Memory B cell (primary cell): ENCODE measurements around the gene DDT.
"Not testable (repeated sequence)": the region's sequence is repeated elsewhere in the genome, so short reads cannot be mapped to it uniquely, and the experiment has no call there.

Experiments
- ATAC-seq: fragments of 150-1000 bp; cut with Tn5 transposase; 2 replicates; pipeline ENCODE4 v1.10.0; 2021; ENCODE audit warnings: low read depth, mild to moderate bottlenecking, moderate library complexity
- DNase-seq, 2 donors: peaks; one replicate each; pipeline ENCODE4 v3.0.0; 2022; ENCODE audit warnings: low spot score in 2 of 2
- H3K27ac Mint-ChIP-seq: one replicate; pipeline ENCODE4 v1.8.0; 2022; ENCODE audit warnings: mild to moderate bottlenecking, moderate library complexity, mixed read lengths
- H3K27me3 Mint-ChIP-seq: one replicate; pipeline ENCODE4 v1.8.0; 2022; ENCODE audit warnings: mixed read lengths
- H3K36me3 Mint-ChIP-seq: one replicate; pipeline ENCODE4 v1.8.0; 2022; ENCODE audit warnings: mild to moderate bottlenecking, mixed read lengths
- H3K4me1 Mint-ChIP-seq: one replicate; pipeline ENCODE4 v1.8.0; 2022; ENCODE audit warnings: mixed read lengths
- H3K4me3 Mint-ChIP-seq: one replicate; pipeline ENCODE4 v1.8.0; 2022; ENCODE audit warnings: mild to moderate bottlenecking, moderate library complexity, mixed read lengths
- H3K9me3 Mint-ChIP-seq: one replicate; pipeline ENCODE4 v1.8.0; 2022; ENCODE audit warnings: mixed read lengths

DDT gene

DNA sequence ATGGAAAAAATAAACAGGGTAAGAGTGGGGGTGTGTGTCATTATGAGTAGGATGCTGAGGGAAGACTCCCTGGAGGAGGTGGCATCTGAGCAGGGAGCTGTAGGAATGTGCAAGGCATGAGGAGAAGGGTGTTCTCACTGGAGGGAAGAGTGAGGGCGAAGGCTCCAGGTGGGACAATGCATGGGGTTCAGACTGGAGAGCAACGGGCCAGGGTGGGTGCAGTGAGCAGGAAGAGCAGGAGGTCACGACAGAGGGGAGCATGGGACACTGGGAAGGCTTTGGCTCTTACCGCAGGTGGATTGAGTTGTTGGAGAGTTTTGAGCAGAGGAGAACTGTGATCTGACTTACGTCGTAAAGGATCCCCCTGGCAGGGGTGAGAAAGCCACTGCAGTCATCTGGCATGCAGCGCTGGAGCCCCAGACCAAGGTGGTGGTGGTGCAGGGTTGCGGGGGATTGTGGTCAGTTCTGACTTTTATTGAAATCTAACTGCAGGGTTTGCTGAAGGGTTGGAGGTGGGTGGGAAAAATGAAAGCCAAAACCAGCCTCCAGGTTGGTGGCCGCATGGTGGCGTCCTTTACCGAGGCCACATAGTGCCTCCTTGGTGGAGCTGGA is 21.3 kb downstream of the DDT start:
- not testable (repeated sequence) for DNase-seq, H3K4me3 Mint-ChIP-seq, H3K27me3 Mint-ChIP-seq, H3K36me3 Mint-ChIP-seq, H3K27ac Mint-ChIP-seq, H3K9me3 Mint-ChIP-seq, ATAC-seq, H3K4me1 Mint-ChIP-seq

DNA sequence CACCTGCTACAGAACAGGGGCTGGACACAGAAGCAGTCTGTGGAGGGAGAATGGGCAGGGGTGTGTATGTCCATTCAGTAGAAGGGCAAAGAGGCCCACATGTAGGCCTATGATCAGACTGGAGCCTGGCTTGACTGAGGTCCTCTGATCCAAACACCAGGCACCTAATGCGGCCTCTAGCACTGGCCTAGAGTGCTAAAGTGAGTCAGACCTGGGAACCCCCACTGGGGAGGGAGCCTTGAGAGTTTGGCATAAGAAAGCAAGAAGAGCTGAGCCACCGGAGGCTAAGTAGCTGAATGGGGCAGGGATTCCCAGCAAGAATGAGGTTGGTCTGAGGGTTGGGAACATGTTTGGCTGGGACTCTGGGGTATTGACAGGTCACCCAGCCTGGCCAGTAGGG is 22.9 kb downstream of the DDT start:
- not testable (repeated sequence) for H3K4me1 Mint-ChIP-seq, H3K36me3 Mint-ChIP-seq, H3K27me3 Mint-ChIP-seq, DNase-seq, H3K27ac Mint-ChIP-seq, H3K4me3 Mint-ChIP-seq, H3K9me3 Mint-ChIP-seq, ATAC-seq

DNA sequence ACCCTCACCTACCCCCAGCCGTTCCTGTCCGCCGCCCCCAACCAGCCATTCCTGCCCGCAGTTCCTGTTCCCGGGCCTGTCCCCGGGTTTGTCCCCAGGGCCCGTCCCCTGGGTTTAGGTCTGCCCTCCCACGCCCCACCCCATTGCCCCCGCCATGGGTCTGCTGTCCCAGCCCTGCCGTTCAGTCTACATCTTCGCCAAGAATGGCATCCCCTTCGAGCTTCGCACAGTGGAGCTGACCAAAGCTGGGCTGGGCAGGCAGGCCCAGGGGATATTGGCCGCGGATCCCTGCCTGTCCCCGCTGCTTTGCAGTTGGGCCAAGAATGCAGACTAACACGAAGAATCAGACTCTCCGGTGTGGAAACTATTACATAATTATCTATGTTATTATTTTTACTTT is 24.5 kb downstream of the DDT start:
- not testable (repeated sequence) for H3K9me3 Mint-ChIP-seq, DNase-seq, H3K36me3 Mint-ChIP-seq, H3K27me3 Mint-ChIP-seq, H3K4me3 Mint-ChIP-seq, H3K27ac Mint-ChIP-seq, H3K4me1 Mint-ChIP-seq, ATAC-seq

DNA sequence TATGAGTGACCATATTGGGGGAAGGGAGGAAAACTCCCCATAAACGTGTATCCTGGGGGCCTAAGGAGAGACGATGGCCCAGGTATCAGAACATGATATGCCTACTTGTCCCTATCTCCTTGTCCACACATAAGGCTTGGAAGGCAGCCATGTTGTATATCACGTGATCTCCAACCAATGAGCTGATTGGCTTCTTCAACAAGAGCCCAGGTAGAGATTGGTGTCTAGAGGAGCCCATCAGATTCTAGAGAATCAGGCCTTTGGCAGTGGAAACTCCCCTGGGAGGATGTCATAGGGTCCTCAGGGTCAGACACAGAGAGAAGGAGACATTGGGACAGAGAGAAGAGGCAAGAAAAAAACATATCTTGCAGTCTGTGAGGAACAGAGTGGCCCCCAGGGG is 26.9 kb downstream of the DDT start:
- H3K4me3 Mint-ChIP-seq, H3K27me3 Mint-ChIP-seq, H3K9me3 Mint-ChIP-seq, H3K36me3 Mint-ChIP-seq, H3K4me1 Mint-ChIP-seq, DNase-seq, H3K27ac Mint-ChIP-seq, ATAC-seq: not testable (repeated sequence)

DNA sequence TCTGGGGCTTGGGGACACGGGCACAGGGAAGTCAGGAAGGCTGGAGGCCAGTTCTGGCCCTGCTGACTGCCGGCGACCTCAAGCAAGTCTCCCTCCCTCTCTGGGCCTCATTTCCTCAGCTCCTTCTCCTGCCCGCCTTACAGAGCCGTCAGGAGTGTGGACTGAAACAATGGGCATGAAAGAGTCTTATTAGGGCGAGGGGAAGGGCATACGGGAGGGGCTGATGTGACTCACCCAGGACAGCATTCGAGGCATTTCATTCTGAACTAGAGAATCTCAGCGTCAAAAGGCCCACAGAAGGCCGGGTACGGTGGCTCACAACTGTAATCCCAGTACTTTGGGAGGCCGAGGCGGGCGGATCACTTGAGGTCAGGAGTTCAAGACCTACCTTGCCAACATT is 34.1 kb downstream of the DDT start:
- not testable (repeated sequence) for H3K4me3 Mint-ChIP-seq, DNase-seq, H3K4me1 Mint-ChIP-seq, ATAC-seq, H3K27ac Mint-ChIP-seq, H3K27me3 Mint-ChIP-seq, H3K9me3 Mint-ChIP-seq, H3K36me3 Mint-ChIP-seq

DNA sequence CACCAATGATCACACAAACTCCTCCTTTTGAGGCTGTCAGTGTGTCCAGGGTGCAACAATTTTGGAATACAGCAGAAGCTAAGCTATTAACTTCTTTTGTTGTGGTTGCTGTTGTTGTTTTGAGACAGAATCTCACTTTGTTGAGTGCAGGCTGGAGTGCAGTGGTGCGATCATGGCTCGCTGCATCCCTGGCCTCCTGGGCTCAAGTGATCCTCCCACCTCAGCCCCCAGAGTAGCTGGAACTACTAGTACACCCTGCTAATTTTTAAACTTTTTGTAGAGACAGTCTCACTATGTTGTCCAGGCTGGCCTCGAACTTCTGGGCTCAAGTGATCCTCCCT is 35.3 kb downstream of the DDT start:
- Mint-ChIP-seq H3K27ac (no peak overlapping the region), H3K36me3 (no peaks in the 10 kb centered on the region)

DNA sequence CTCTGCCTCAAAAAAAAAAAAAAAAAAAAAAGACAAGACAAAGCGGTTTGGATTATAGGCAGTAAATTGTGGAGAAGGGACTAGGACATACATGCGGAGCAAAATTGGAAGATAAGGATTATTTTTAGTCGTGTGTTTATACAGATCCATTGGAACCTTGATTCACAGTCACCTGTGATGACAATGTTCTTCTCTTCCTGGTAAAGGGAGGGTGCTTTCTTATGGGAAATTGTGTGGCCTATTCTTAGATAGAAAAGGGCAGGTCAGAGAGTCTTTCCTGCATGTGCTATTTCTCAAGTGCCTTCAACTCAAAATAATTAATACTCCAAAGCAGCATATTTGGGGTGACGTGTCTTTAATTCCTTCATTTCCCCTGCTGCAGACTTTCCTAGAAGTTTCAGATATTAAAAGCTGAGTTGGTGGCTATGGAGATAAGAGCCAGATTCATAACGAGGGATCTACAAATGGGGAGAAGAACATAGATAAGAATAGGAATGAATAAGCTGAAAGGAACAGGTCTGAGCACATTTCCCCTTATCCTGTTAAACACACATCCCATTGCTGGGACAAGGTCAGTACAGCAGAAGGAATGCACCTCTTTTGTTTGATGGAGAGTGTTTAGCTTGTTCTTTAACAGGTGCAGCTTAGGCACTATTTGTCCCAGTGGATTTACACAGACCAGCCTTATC is 35.8 kb downstream of the DDT start:
- ATAC-seq (no peak), DNase-seq (no peak)
- no peak overlapping the region for H3K4me3 Mint-ChIP-seq
- H3K27me3 Mint-ChIP-seq, result peaks cover 1% of the 10 kb centered on the region
- no peak overlapping the region for H3K27ac Mint-ChIP-seq
- no peaks in the 10 kb centered on the region for H3K9me3 Mint-ChIP-seq
- H3K4me1 Mint-ChIP-seq, result no peaks in the 10 kb centered on the region
- H3K36me3 Mint-ChIP-seq, result no peaks in the 10 kb centered on the region

More for the DNA sequence above, 35.3 kb downstream of the DDT start:
- ATAC-seq (no peak), DNase-seq (no peak)
- Mint-ChIP-seq H3K4me3 (no peak overlapping the region), H3K27me3 (peaks cover 1% of the 10 kb centered on the region), H3K9me3 (no peaks in the 10 kb centered on the region), H3K4me1 (no peaks in the 10 kb centered on the region)

DNA sequence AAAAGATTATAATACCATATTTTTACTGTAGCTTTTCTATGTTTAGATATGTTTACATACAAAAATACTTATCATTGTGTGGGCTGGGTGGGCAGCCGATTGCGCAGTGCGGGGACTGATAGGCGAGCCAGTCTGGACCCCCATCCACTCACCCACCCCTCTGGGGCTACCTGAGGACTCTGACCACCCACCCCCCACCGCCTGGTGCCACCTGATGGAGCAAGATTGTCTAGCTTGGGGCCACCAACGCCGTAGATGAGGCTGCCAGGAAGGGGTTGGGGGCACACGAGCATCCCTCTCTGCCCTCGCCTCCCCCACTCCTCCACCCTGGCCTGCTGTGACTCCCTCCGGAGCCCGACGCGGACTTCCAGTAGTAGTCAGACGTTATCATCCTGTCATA is 47.7 kb downstream of the DDT start:
- DNase-seq, result no peak
- Mint-ChIP-seq H3K4me3 (no peak overlapping the region), H3K9me3 (peaks cover 8% of the 10 kb centered on the region), H3K27me3 (no peaks in the 10 kb centered on the region), H3K27ac (no peak overlapping the region), H3K4me1 (peaks cover 11% of the 10 kb centered on the region), H3K36me3 (peaks cover 48% of the 10 kb centered on the region)
- no peak for ATAC-seq

DNA sequence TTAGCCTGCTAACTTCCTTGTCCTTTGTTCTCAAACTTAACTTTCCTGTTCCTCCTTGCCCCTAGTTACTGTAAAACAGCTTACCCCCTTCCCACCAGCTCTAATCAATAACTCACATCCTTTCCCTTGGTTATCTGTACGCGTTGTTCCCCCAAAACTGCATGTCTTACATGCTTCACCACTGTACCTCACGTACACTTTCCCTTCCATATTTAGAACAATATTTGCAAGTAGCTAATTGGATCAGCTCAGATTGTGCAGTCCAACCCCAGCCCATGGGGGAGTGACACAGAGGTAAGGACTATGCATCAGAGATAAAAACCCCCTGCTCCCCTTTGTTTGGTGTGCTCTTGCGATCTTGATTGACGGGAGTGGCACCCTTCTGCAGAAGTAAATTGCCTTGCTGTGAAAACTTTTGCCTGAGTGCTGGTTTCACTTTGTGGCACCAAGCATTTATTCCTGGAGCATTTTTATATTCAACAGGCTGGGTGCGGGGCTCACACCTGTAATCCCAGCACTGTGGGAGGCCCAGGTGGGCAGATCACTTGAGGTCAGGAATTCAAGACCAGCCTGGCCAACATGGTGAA is 49.1 kb downstream of the DDT start:
- no peaks in the 10 kb centered on the region for H3K27me3 Mint-ChIP-seq
- peaks cover 4% of the 10 kb centered on the region for H3K9me3 Mint-ChIP-seq
- peak overlapping the region; percentile 38 for H3K27ac Mint-ChIP-seq
- peaks cover 42% of the 10 kb centered on the region for H3K36me3 Mint-ChIP-seq
- DNase-seq (no peak), ATAC-seq (no peak)
- H3K4me3 Mint-ChIP-seq, result no peak overlapping the region
- peaks cover 11% of the 10 kb centered on the region for H3K4me1 Mint-ChIP-seq

DNA sequence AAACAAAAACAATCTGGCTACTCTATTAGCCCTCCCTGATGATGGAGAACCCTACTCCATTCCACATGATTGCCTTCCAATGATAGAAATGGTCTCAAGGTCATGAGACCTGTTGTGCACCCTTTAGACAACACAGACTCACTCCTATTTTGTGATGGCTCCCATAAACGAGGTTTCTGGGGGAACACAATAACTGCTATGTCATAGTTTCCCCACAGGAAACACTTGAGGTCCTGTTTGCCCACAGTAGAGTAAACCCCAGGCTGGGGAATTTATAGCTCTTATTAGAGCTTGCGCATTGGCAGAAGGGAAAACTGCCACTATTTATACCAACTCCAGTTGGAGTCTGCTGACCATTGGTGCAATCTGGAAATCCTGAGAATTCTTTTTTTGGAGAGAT is 51.3 kb downstream of the DDT start:
- no peak overlapping the region for H3K4me3 Mint-ChIP-seq
- peaks cover 4% of the 10 kb centered on the region for H3K9me3 Mint-ChIP-seq
- peaks cover 34% of the 10 kb centered on the region for H3K36me3 Mint-ChIP-seq
- peaks cover 4% of the 10 kb centered on the region for H3K4me1 Mint-ChIP-seq
- no peak for ATAC-seq
- H3K27ac Mint-ChIP-seq, result no peak overlapping the region
- no peaks in the 10 kb centered on the region for H3K27me3 Mint-ChIP-seq
- DNase-seq, result no peak

DNA sequence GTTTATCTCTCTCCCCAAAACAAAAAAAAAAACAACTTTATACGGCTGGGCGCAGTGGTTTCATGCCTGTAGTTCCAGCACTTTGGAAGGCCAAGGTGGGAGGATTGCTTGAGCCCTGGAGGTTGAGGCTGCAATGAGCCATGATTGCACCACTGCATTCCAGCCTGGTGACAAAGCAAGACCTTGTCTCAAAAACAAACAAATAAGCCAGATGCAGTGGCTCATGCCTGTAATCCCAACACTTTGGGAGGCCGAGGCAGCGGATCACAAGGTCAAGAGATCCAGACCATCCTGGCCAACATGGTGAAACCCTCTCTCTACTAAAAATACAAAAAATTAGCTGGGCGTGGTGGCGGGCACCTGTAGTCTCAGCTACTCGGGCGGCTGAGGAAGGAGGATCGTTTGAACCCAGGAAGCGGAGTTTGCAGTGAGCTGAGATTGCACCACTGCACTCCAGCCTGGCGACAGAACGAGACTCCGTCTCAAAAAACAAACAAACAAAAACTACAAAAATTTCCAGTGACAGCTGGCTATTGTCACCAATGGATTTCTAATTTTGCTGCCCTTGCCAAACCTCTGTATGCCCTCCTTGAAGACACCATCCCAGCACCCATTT is 52.5 kb downstream of the DDT start:
- not testable (repeated sequence) for H3K4me1 Mint-ChIP-seq, DNase-seq, H3K9me3 Mint-ChIP-seq, H3K27me3 Mint-ChIP-seq, H3K4me3 Mint-ChIP-seq, H3K27ac Mint-ChIP-seq, ATAC-seq
- peaks cover 26% of the 10 kb centered on the region for H3K36me3 Mint-ChIP-seq
